Measurements from ENCODE around the gene ITSN1. TPM values are rescaled to one million over a fixed set of nuclear protein-coding genes. Genes with fewer than 3 reads are reported as not detected.
A peak's percentile ranks its signal among the peaks of the same experiment; 100 is the strongest.

Gene ITSN1
- 1 to 10 TPM; 1.5 to 5.1 (median 2.7) TPM for total RNA-seq
- total RNA-seq (2013) = 2.7 TPM

GRCh38 chr21:33642027-33642895 is at the start of gene ITSN1:
TSS of gene ITSN1 (plus strand) at chr21:33642501. CDS start at chr21:33718829, 76,328 bp downstream.
- H3K27me3 ChIP-seq (ENCODE audit: control insufficient read depth, insufficient read depth, low read length) = peaks cover 7% of the 10 kb centered on the region
- peak within 1 kb of the TSS; percentile 88 for H3K4me3 Mint-ChIP-seq
- no peaks in the 10 kb centered on the region for H3K36me3 ChIP-seq (ENCODE audit: control insufficient read depth, insufficient read depth, low read length)
- no peaks in the 10 kb centered on the region for H3K36me3 Mint-ChIP-seq
- no peak for TF ChIP-seq CTCF (IDR thresholded peaks at IDR 0.05)
- DNase-seq (peak; percentile 99), ATAC-seq (peak; percentile 85 to 96 (median 87))
- peak within 1 kb of the TSS; percentile 86 to 90 for H3K27ac Mint-ChIP-seq
- H3K27ac ChIP-seq (ENCODE audit: low read length) = peak within 1 kb of the TSS; percentile 83
- H3K9me3 ChIP-seq (ENCODE audit: control insufficient read depth, insufficient read depth, low read length) = no peaks in the 10 kb centered on the region
- no peaks in the 10 kb centered on the region for H3K9me3 Mint-ChIP-seq
- under 1% methylated on average over 69 of the region's 71 CpGs for WGBS (ENCODE audit: insufficient coverage)
- intact Hi-C loops (cut with micrococcal nuclease) = loop anchor here (2.0 to 5.0 kb wide), 3 partner anchors 99 to 975 kb away; partner anchors contain the start of genes GART, RCAN1, SON and SYNJ1
- H3K4me1 Mint-ChIP-seq = peaks cover 23 to 24% of the 10 kb centered on the region in 2 donors
- peaks cover 17 to 23% of the 10 kb centered on the region in 2 donors for H3K27me3 Mint-ChIP-seq (ENCODE audit: low read depth in 2 of 2)
- peaks cover 16% of the 10 kb centered on the region for H3K4me1 ChIP-seq (ENCODE audit: control insufficient read depth, insufficient read depth, low read length)
- peak within 1 kb of the TSS; percentile 71 for H3K4me3 ChIP-seq (ENCODE audit: low read length)

GRCh38 chr21:33598051-33598450 is 44.2 kb upstream of the ITSN1 start:
- Mint-ChIP-seq H3K27ac (no peak overlapping the region), H3K4me3 (no peak overlapping the region), H3K9me3 (no peaks in the 10 kb centered on the region), H3K27me3 (ENCODE audit: low read depth in 2 of 2) (no peaks in the 10 kb centered on the region), H3K36me3 (peaks cover 8% of the 10 kb centered on the region), H3K4me1 (no peaks in the 10 kb centered on the region)
- no peak overlapping the region for H3K27ac ChIP-seq (ENCODE audit: low read length)
- no peaks in the 10 kb centered on the region for H3K4me1 ChIP-seq (ENCODE audit: control insufficient read depth, insufficient read depth, low read length)
- H3K27me3 ChIP-seq (ENCODE audit: control insufficient read depth, insufficient read depth, low read length) = no peaks in the 10 kb centered on the region
- TF ChIP-seq CTCF (IDR thresholded peaks at IDR 0.05) = no peak
- no CpG with 5 or more reads among the region's 1 CpG for WGBS (ENCODE audit: insufficient coverage)
- ATAC-seq = no peak
- H3K9me3 ChIP-seq (ENCODE audit: control insufficient read depth, insufficient read depth, low read length) = no peaks in the 10 kb centered on the region
- no peak for DNase-seq
- peaks cover 49% of the 10 kb centered on the region for H3K36me3 ChIP-seq (ENCODE audit: control insufficient read depth, insufficient read depth, low read length)
- intact Hi-C loops (cut with micrococcal nuclease) = no loop called here
- H3K4me3 ChIP-seq (ENCODE audit: low read length) = no peak overlapping the region

GRCh38 chr21:33608559-33608958 is 33.7 kb upstream of the ITSN1 start:
- Histone ChIP-seq H3K27me3 (ENCODE audit: control insufficient read depth, insufficient read depth, low read length) (no peaks in the 10 kb centered on the region), H3K9me3 (ENCODE audit: control insufficient read depth, insufficient read depth, low read length) (no peaks in the 10 kb centered on the region), H3K4me3 (ENCODE audit: low read length) (no peak overlapping the region), H3K4me1 (ENCODE audit: control insufficient read depth, insufficient read depth, low read length) (no peaks in the 10 kb centered on the region), H3K27ac (ENCODE audit: low read length) (no peak overlapping the region), H3K36me3 (ENCODE audit: control insufficient read depth, insufficient read depth, low read length) (peaks cover 20% of the 10 kb centered on the region)
- Mint-ChIP-seq H3K27me3 (ENCODE audit: low read depth in 2 of 2) (no peaks in the 10 kb centered on the region), H3K36me3 (no peaks in the 10 kb centered on the region), H3K9me3 (no peaks in the 10 kb centered on the region), H3K4me3 (no peak overlapping the region), H3K4me1 (peaks cover 0 to 5% of the 10 kb centered on the region in 2 donors), H3K27ac (no peak overlapping the region)
- no peak for TF ChIP-seq CTCF (IDR thresholded peaks at IDR 0.05)
- intact Hi-C loops (cut with micrococcal nuclease) = loop anchor here (5.0 to 10.0 kb wide), 3 partner anchors 66 to 411 kb away; partner anchors contain the start of genes GART and SON
- no peak for ATAC-seq
- DNase-seq = no peak
- WGBS (ENCODE audit: insufficient coverage) = no CpG with 5 or more reads among the region's 1 CpG
